ENCODE results near the gene CDH18.

GRCh38 chr5:19734776-19735175 lies 253.2 kb downstream of the CDH18 start:
- TF ChIP-seq, protein P1, sequence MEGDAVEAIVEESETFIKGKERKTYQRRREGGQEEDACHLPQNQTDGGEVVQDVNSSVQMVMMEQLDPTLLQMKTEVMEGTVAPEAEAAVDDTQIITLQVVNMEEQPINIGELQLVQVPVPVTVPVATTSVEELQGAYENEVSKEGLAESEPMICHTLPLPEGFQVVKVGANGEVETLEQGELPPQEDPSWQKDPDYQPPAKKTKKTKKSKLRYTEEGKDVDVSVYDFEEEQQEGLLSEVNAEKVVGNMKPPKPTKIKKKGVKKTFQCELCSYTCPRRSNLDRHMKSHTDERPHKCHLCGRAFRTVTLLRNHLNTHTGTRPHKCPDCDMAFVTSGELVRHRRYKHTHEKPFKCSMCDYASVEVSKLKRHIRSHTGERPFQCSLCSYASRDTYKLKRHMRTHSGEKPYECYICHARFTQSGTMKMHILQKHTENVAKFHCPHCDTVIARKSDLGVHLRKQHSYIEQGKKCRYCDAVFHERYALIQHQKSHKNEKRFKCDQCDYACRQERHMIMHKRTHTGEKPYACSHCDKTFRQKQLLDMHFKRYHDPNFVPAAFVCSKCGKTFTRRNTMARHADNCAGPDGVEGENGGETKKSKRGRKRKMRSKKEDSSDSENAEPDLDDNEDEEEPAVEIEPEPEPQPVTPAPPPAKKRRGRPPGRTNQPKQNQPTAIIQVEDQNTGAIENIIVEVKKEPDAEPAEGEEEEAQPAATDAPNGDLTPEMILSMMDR (IDR thresholded peaks at IDR 0.05; ENCODE audit: borderline replicate concordance, extremely low read depth, low read length, poor library complexity, severe bottlenecking): no peak
- TF ChIP-seq EZH2 (IDR thresholded peaks at IDR 0.05; ENCODE audit: borderline replicate concordance, low read depth, low read length, severe bottlenecking): no peak

Measured in DND-41 (cell line).